ENCODE results near the gene MOB1B.
A peak's percentile ranks its signal among the peaks of the same experiment; 100 is the strongest.

MOB1B gene

DNA sequence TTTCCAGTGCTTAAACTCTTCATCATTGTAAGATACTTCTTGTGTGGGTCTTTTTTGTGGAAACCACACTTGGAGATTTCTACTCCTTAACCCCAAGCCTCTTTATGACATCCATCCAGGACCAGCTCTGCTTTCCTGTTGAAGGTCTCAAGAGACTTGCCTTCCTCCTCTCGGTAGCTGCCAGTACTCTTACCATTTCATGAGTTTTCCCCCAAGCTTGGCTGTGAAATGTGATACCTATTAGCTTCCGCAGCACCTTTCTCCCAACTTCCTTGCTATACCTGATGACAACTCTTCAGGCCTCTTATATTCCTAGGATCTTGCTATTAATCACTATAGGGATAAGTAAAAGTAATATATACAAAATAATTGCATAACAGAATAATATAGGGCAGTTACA lies 89.4 kb downstream of the MOB1B start:
- no peak for DNase-seq (ENCODE audit: low spot score)
- no peak for TF ChIP-seq CTCF (IDR thresholded peaks at IDR 0.05; ENCODE audit: borderline replicate concordance, control extremely low read depth, extremely low read depth, insufficient read depth, missing control alignments)
- in situ Hi-C loops (cut with MboI; ENCODE audit: low sequenced_read_pairs, unreplicated experiment), result no loop called here

GRCh38 chr4:70992391-70992881 lies 90.3 kb downstream of the MOB1B start:
- in situ Hi-C loops (cut with MboI; ENCODE audit: low sequenced_read_pairs, unreplicated experiment), result no loop called here
- TF ChIP-seq CTCF (IDR thresholded peaks at IDR 0.05; ENCODE audit: borderline replicate concordance, control extremely low read depth, extremely low read depth, insufficient read depth, missing control alignments), result no peak
- no peak for DNase-seq (ENCODE audit: low spot score)

DNA sequence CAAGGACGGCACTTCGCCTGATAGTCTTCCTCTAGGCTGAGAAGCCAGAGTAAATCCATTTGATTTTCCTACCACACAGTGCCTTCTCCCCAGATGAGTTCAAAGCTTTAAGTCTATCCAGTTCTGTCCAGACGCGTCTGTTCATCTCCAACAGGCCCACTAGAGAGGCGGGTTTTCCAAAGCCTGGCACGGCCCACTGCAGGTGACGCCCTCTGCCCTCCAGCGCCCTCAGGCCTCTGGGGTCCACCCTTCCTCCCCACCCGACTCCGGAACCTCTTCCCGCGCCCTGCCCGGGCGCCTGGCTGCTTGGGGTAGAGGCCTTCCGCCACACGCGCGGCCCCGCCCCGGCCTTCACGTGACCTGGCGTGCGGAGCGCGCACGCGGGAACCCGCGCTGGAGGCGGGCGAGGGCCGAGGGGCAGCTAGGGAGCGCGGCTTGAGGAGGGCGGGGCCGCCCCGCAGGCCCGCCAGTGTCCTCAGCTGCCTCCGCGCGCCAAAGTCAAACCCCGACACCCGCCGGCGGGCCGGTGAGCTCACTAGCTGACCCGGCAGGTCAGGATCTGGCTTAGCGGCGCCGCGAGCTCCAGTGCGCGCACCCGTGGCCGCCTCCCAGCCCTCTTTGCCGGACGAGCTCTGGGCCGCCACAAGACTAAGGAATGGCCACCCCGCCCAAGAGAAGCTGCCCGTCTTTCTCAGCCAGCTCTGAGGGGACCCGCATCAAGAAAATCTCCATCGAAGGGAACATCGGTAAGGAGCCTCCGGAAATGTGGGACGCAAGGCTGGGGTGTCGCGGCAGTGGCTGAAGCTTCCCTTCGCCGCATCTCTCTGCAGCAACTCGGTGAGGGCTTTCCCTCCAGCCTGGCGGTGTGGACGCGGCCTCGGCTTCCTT lies 91.3 kb downstream of the MOB1B start, which contains the start of gene DCK:
Gene DCK, plus strand, starts transcription at position 469 of the 888 bp plus-strand sequence. Its CDS starts 187 bp downstream, at position 656.
- DNase-seq (ENCODE audit: low spot score), result peak; percentile 95

DNA sequence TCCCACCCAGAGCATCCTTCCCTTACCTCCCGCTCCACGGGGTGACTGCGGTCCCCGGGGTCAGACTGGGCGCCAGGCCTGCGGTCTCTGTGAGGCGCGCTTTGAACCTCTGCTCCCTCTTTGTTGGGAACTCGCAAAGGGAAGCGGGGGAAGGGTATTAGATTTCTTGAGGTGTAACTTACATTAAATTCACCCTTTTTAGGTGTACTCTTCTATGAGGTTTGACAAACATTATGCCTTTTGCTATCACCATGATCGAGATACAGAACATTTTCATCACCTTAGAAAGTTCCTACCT lies 91.8 kb downstream of the MOB1B start:
- no peak for TF ChIP-seq CTCF (IDR thresholded peaks at IDR 0.05; ENCODE audit: borderline replicate concordance, control extremely low read depth, extremely low read depth, insufficient read depth, missing control alignments)
- in situ Hi-C loops (cut with MboI; ENCODE audit: low sequenced_read_pairs, unreplicated experiment), result no loop called here

More for the DNA sequence above, 91.3 kb downstream of the MOB1B start, which contains the start of gene DCK:
- in situ Hi-C loops (cut with MboI; ENCODE audit: low sequenced_read_pairs, unreplicated experiment), result no loop called here
- no peak for TF ChIP-seq CTCF (IDR thresholded peaks at IDR 0.05; ENCODE audit: borderline replicate concordance, control extremely low read depth, extremely low read depth, insufficient read depth, missing control alignments)

GRCh38 chr4:70994387-70995099 lies 92.4 kb downstream of the MOB1B start:
- peak; percentile 37 for DNase-seq (ENCODE audit: low spot score)
- in situ Hi-C loops (cut with MboI; ENCODE audit: low sequenced_read_pairs, unreplicated experiment), result no loop called here
- no peak for TF ChIP-seq CTCF (IDR thresholded peaks at IDR 0.05; ENCODE audit: borderline replicate concordance, control extremely low read depth, extremely low read depth, insufficient read depth, missing control alignments)

More for the DNA sequence above, 91.8 kb downstream of the MOB1B start:
- DNase-seq (ENCODE audit: low spot score), result no peak

- no peak for TF ChIP-seq CTCF (IDR thresholded peaks at IDR 0.05; ENCODE audit: borderline replicate concordance, control extremely low read depth, extremely low read depth, insufficient read depth, missing control alignments)
- in situ Hi-C loops (cut with MboI; ENCODE audit: low sequenced_read_pairs, unreplicated experiment), result no loop called here
- DNase-seq (ENCODE audit: low spot score), result no peak
These were observed 93.8 kb downstream of the MOB1B start for GRCh38 chr4:70996018-70996360.
